Mesenchymal stem cell (in vitro differentiated cells and primary cell): ENCODE data around the gene KLF7.

Experiments
- DNase-seq: peaks from one replicate; pipeline ENCODE4 v3.0.0-alpha.2; 2013
- H2AFZ ChIP-seq: one replicate; pipeline ENCODE4 v1.6.1; 2013; ENCODE audit warnings: low read depth, mild to moderate bottlenecking, control low read depth, inconsistent platforms, low read length, moderate library complexity
- H2AK5ac ChIP-seq: 2 replicates; pipeline ENCODE4 v1.6.1; 2013; ENCODE audit warnings: low read length, moderate library complexity, mild to moderate bottlenecking, inconsistent platforms; ENCODE audit not compliant: severe bottlenecking
- H2BK120ac ChIP-seq: one replicate; pipeline ENCODE4 v1.6.1; 2013; ENCODE audit warnings: low read depth, mild to moderate bottlenecking, inconsistent platforms, low read length, moderate library complexity
- H2BK12ac ChIP-seq, 2 experiments: one replicate each; pipeline ENCODE4 v1.6.1; 2013; ENCODE audit warnings: inconsistent platforms in 2 of 2, low read length in 2 of 2, mild to moderate bottlenecking in 2 of 2, moderate library complexity in 2 of 2, control low read depth in 1 of 2
- H2BK15ac ChIP-seq: one replicate; pipeline ENCODE4 v1.6.1; 2013; ENCODE audit warnings: mild to moderate bottlenecking, low read depth, inconsistent platforms; ENCODE audit not compliant: poor library complexity, severe bottlenecking
- H2BK5ac ChIP-seq: 2 replicates; pipeline ENCODE4 v1.6.1; 2013; ENCODE audit warnings: low read depth, mild to moderate bottlenecking, low read length, control low read depth, inconsistent platforms; ENCODE audit not compliant: poor library complexity, severe bottlenecking
- H3K14ac ChIP-seq, 2 experiments: one replicate each; pipeline ENCODE4 v1.6.1; 2013; ENCODE audit warnings: inconsistent platforms in 2 of 2, low read length in 2 of 2, control low read depth in 1 of 2, mild to moderate bottlenecking in 1 of 2, moderate library complexity in 1 of 2
- H3K18ac ChIP-seq, 2 experiments: one replicate each; pipeline ENCODE4 v1.6.1; 2013; ENCODE audit warnings: inconsistent platforms in 2 of 2, low read length in 2 of 2, control low read depth in 1 of 2, low read depth in 1 of 2, mild to moderate bottlenecking in 1 of 2
- H3K23ac ChIP-seq, 2 experiments: one replicate each; pipeline ENCODE4 v1.6.1; 2013; ENCODE audit warnings: inconsistent platforms in 2 of 2, low read length in 2 of 2, mild to moderate bottlenecking in 2 of 2, moderate library complexity in 2 of 2, control low read depth in 1 of 2
- H3K27ac ChIP-seq: 2 replicates; pipeline ENCODE4 v1.5.1; 2013; ENCODE audit warnings: mild to moderate bottlenecking, moderate library complexity, low read length, control low read depth, inconsistent platforms; ENCODE audit not compliant: poor library complexity, severe bottlenecking
- H3K27me3 ChIP-seq, 2 experiments: 2 replicates each; pipeline versions ENCODE4 v1.6.1 to v1.7.0; 2013; ENCODE audit warnings: low read length in 2 of 2, mild to moderate bottlenecking in 2 of 2, moderate library complexity in 2 of 2, control low read depth in 1 of 2, inconsistent platforms in 1 of 2; ENCODE audit not compliant: control insufficient read depth in 1 of 2, insufficient read depth in 1 of 2
- H3K36me3 ChIP-seq, 2 experiments: 2 replicates each; pipeline versions ENCODE4 v1.6.1 to v1.7.0; 2013; ENCODE audit warnings: low read length in 2 of 2, control low read depth in 1 of 2, inconsistent platforms in 1 of 2, low read depth in 1 of 2, mild to moderate bottlenecking in 1 of 2; ENCODE audit not compliant: insufficient read depth in 2 of 2, control insufficient read depth in 1 of 2
- H3K4ac ChIP-seq, 2 experiments: one replicate each; pipeline ENCODE4 v1.6.1; 2013; ENCODE audit warnings: inconsistent platforms in 2 of 2, low read length in 2 of 2, mild to moderate bottlenecking in 2 of 2, moderate library complexity in 2 of 2, control low read depth in 1 of 2, low read depth in 1 of 2
- H3K4me1 ChIP-seq: 2 replicates; pipeline ENCODE4 v1.6.1; 2013; ENCODE audit warnings: low read depth, low read length, control low read depth; ENCODE audit not compliant: control insufficient read depth, insufficient read depth
- H3K4me2 ChIP-seq: 2 replicates; pipeline ENCODE4 v1.6.1; 2013; ENCODE audit warnings: low read length, mild to moderate bottlenecking, inconsistent platforms; ENCODE audit not compliant: poor library complexity, severe bottlenecking
- H3K4me3 ChIP-seq, 2 experiments: 2 replicates each; pipeline versions ENCODE4 v1.5.1 to v1.7.0; 2013; ENCODE audit warnings: low read length in 2 of 2, mild to moderate bottlenecking in 2 of 2, control low read depth in 1 of 2, low read depth in 1 of 2; ENCODE audit not compliant: insufficient read depth in 1 of 2
- H3K79me1 ChIP-seq: replicated peaks from 2 replicates; pipeline ENCODE4 v1.6.1; 2013; ENCODE audit warnings: mild to moderate bottlenecking, control low read depth, low read length, inconsistent platforms; ENCODE audit not compliant: poor library complexity, severe bottlenecking
- H3K9ac ChIP-seq: 2 replicates; pipeline ENCODE4 v1.7.0; 2013; ENCODE audit warnings: mild to moderate bottlenecking, low read length, moderate library complexity
- H3K9me3 ChIP-seq: 2 replicates; pipeline ENCODE4 v1.7.0; 2013; ENCODE audit warnings: mild to moderate bottlenecking, low read length; ENCODE audit not compliant: control insufficient read depth
- H4K8ac ChIP-seq: one replicate; pipeline ENCODE4 v1.6.1; 2013; ENCODE audit warnings: inconsistent platforms, mild to moderate bottlenecking, low read length, moderate library complexity
- H4K91ac ChIP-seq: one replicate; pipeline ENCODE4 v1.6.1; 2013; ENCODE audit warnings: mild to moderate bottlenecking, low read length, inconsistent platforms
- WGBS: methylation state at CpG from one replicate; pipeline ENCODE4 v1.1.7; 2013; ENCODE audit warnings: mixed read lengths; 5-methylcytosine and 5-hydroxymethylcytosine counted together

The KLF7 gene

GRCh38 chr2:207085110-207085509, 80.6 kb downstream of the KLF7 start:
- Histone ChIP-seq H3K18ac (peak overlapping the region in 1 of 2 experiments; percentile 53), H2AFZ (no peak overlapping the region), H3K4me3 (no peak overlapping the region), H2BK120ac (no peak overlapping the region), H3K4ac (no peak overlapping the region), H3K27ac (no peak overlapping the region), H4K8ac (no peak overlapping the region), H3K9ac (no peak overlapping the region), H2BK12ac (no peak overlapping the region), H4K91ac (no peak overlapping the region), H3K79me1 (peaks cover 33% of the 10 kb centered on the region), H2BK15ac (no peak overlapping the region), H3K14ac (no peak overlapping the region), H3K9me3 (no peaks in the 10 kb centered on the region), H2AK5ac (no peak overlapping the region), H3K4me2 (no peak overlapping the region), H3K4me1 (peaks cover 2% of the 10 kb centered on the region), H2BK5ac (no peak overlapping the region), H3K27me3 (no peaks in the 10 kb centered on the region), H3K36me3 (peaks cover 33 to 83% of the 10 kb centered on the region in 2 experiments), H3K23ac (peak overlapping the region in 1 of 2 experiments; percentile 86)
- DNase-seq, result no peak
- 94% methylated on average over 5 of the region's 5 CpGs for WGBS

GRCh38 chr2:207083361-207084110, 82.2 kb downstream of the KLF7 start:
- no peak overlapping the region for H2AK5ac ChIP-seq
- H2AFZ ChIP-seq, result no peak overlapping the region
- DNase-seq, result peak; percentile 41
- H3K23ac ChIP-seq, result no peak overlapping the region
- H3K79me1 ChIP-seq, result peaks cover 35% of the 10 kb centered on the region
- H2BK5ac ChIP-seq, result no peak overlapping the region
- H3K4ac ChIP-seq, result no peak overlapping the region
- H3K14ac ChIP-seq, result no peak overlapping the region
- no peak overlapping the region for H2BK120ac ChIP-seq
- no peak overlapping the region for H4K8ac ChIP-seq
- no peak overlapping the region for H3K27ac ChIP-seq
- no peak overlapping the region for H4K91ac ChIP-seq
- no peaks in the 10 kb centered on the region for H3K27me3 ChIP-seq
- H3K4me3 ChIP-seq, result no peak overlapping the region
- no peak overlapping the region for H2BK12ac ChIP-seq
- H3K18ac ChIP-seq, result no peak overlapping the region
- H2BK15ac ChIP-seq, result no peak overlapping the region
- H3K36me3 ChIP-seq, result peaks cover 43 to 98% of the 10 kb centered on the region in 2 experiments
- H3K9me3 ChIP-seq, result no peaks in the 10 kb centered on the region
- H3K9ac ChIP-seq, result no peak overlapping the region
- no peak overlapping the region for H3K4me2 ChIP-seq
- 83% methylated on average over 2 of the region's 2 CpGs for WGBS
- H3K4me1 ChIP-seq, result peaks cover 2% of the 10 kb centered on the region

GRCh38 chr2:207082619-207083018, 83.1 kb downstream of the KLF7 start:
- H3K4ac ChIP-seq, result no peak overlapping the region
- H3K9me3 ChIP-seq, result no peaks in the 10 kb centered on the region
- H2BK5ac ChIP-seq, result no peak overlapping the region
- H3K23ac ChIP-seq, result no peak overlapping the region
- peak; percentile 56 for DNase-seq
- no peak overlapping the region for H3K14ac ChIP-seq
- no peak overlapping the region for H3K4me2 ChIP-seq
- H3K4me3 ChIP-seq, result no peak overlapping the region
- H3K18ac ChIP-seq, result no peak overlapping the region
- no peak overlapping the region for H2BK12ac ChIP-seq
- no peak overlapping the region for H4K8ac ChIP-seq
- 82% methylated on average over 1 of the region's 4 CpGs for WGBS
- H2AK5ac ChIP-seq, result no peak overlapping the region
- no peak overlapping the region for H3K9ac ChIP-seq
- H2AFZ ChIP-seq, result no peak overlapping the region
- peaks cover 35% of the 10 kb centered on the region for H3K79me1 ChIP-seq
- H3K27ac ChIP-seq, result no peak overlapping the region
- no peak overlapping the region for H2BK15ac ChIP-seq
- H3K27me3 ChIP-seq, result no peaks in the 10 kb centered on the region
- peaks cover 40 to 98% of the 10 kb centered on the region in 2 experiments for H3K36me3 ChIP-seq
- no peak overlapping the region for H4K91ac ChIP-seq
- no peaks in the 10 kb centered on the region for H3K4me1 ChIP-seq
- H2BK120ac ChIP-seq, result no peak overlapping the region

- H3K4me1 ChIP-seq, result peaks cover 2% of the 10 kb centered on the region
- no peak overlapping the region for H2BK12ac ChIP-seq
- WGBS, result over 99% methylated on average over 6 of the region's 6 CpGs
- no peak overlapping the region for H3K23ac ChIP-seq
- H4K91ac ChIP-seq, result no peak overlapping the region
- peaks cover 26% of the 10 kb centered on the region for H3K79me1 ChIP-seq
- H2AFZ ChIP-seq, result no peak overlapping the region
- no peak overlapping the region for H3K4me3 ChIP-seq
- peaks cover 31 to 67% of the 10 kb centered on the region in 2 experiments for H3K36me3 ChIP-seq
- H3K14ac ChIP-seq, result no peak overlapping the region
- no peak overlapping the region for H3K18ac ChIP-seq
- H3K9me3 ChIP-seq, result no peaks in the 10 kb centered on the region
- DNase-seq, result no peak
- no peak overlapping the region for H4K8ac ChIP-seq
- no peak overlapping the region for H3K27ac ChIP-seq
- H3K4ac ChIP-seq, result no peak overlapping the region
- no peak overlapping the region for H2AK5ac ChIP-seq
- H3K9ac ChIP-seq, result no peak overlapping the region
- H2BK120ac ChIP-seq, result no peak overlapping the region
- H3K27me3 ChIP-seq, result no peaks in the 10 kb centered on the region
- no peak overlapping the region for H3K4me2 ChIP-seq
- no peak overlapping the region for H2BK15ac ChIP-seq
- no peak overlapping the region for H2BK5ac ChIP-seq
Measured at GRCh38 chr2:207078186-207078798, 87.5 kb downstream of the KLF7 start.
